Smooth muscle cell (in vitro differentiated cells): ENCODE measurements around the gene GSPT1. TPM values are rescaled to one million over a fixed set of nuclear protein-coding genes. Genes with fewer than 3 reads are reported as not detected.
"Not testable (repeated sequence)": the region's sequence is repeated elsewhere in the genome, so short reads cannot be mapped to it uniquely, and the experiment has no call there.

ENCODE experiments used
- DNase-seq: peaks from one replicate; lab custom pipeline; 2025; ENCODE audit not compliant: unreplicated experiment; lab: John Stamatoyannopoulos, UW
- H2AFZ ChIP-seq: fragments of 200-600 bp; sonication (generic); 2 replicates; pipeline ENCODE4 v1.6.0; 2016; ENCODE audit warnings: antibody characterized with exemption, low read depth, mild to moderate bottlenecking
- H3F3A ChIP-seq: fragments of 200-600 bp; sonication (generic); 2 replicates; pipeline ENCODE4 v1.6.0; 2017; ENCODE audit warnings: antibody characterized with exemption, low read depth
- H3K27ac ChIP-seq: fragments of 200-600 bp; sonication (generic); 2 replicates; pipeline ENCODE4 v1.5.1; 2016; ENCODE audit warnings: low read depth, mild to moderate bottlenecking
- H3K27me3 ChIP-seq: fragments of 200-600 bp; sonication (generic); 2 replicates; pipeline ENCODE4 v1.6.1; 2016; ENCODE audit warnings: low read depth, mild to moderate bottlenecking
- H3K36me3 ChIP-seq: fragments of 200-600 bp; sonication (generic); 2 replicates; pipeline ENCODE4 v1.5.1; 2016; ENCODE audit warnings: low read depth
- H3K4me1 ChIP-seq: fragments of 200-600 bp; sonication (generic); 2 replicates; pipeline ENCODE4 v1.5.1; 2016; ENCODE audit warnings: low read depth
- H3K4me2 ChIP-seq: fragments of 200-600 bp; sonication (generic); 2 replicates; pipeline ENCODE4 v1.6.0; 2016; ENCODE audit warnings: mild to moderate bottlenecking
- H3K4me3 ChIP-seq: fragments of 200-600 bp; sonication (generic); 2 replicates; pipeline ENCODE4 v1.5.1; 2016; ENCODE audit warnings: mild to moderate bottlenecking
- H3K79me2 ChIP-seq: fragments of 200-600 bp; sonication (generic); 2 replicates; pipeline ENCODE4 v1.6.0; 2016; ENCODE audit warnings: low read depth, mild to moderate bottlenecking
- H3K9ac ChIP-seq: fragments of 200-600 bp; sonication (generic); 2 replicates; pipeline ENCODE4 v1.6.0; 2016; ENCODE audit warnings: low read depth
- H3K9me3 ChIP-seq: fragments of 200-600 bp; sonication (generic); replicated peaks from 2 replicates; pipeline ENCODE4 v1.5.1; 2016; ENCODE audit warnings: low read depth
- H4K20me1 ChIP-seq: fragments of 200-600 bp; sonication (generic); 2 replicates; pipeline ENCODE4 v1.6.0; 2016; ENCODE audit warnings: low read depth
- WGBS: methylation state at CpG from one replicate; pipeline ENCODE4 v1.1.7; 2016; ENCODE audit warnings: low lambda C conversion rate; 5-methylcytosine and 5-hydroxymethylcytosine counted together
- polyA plus RNA-seq: library from polyadenylated mRNA; unstranded; fragments of >200 nt; fragmentation: Nextera tagmentation; extraction: Ambion mirVana; gene quantifications from 2 replicates; pipeline ENCODE4 v1.2.1, GENCODE V29; 2016
- total RNA-seq: library from RNA; depleted of rRNA; stranded (reverse); fragments of >200 nt; gene quantifications from 2 replicates; pipeline ENCODE4 v1.2.3, GENCODE V29; 2014
- TF ChIP-seq, protein P1 (sequence below): fragments of 200-600 bp; sonication (generic); IDR thresholded peaks from 2 replicates; pipeline ENCODE4 v1.5.1; 2017; ENCODE audit warnings: borderline replicate concordance, mild to moderate bottlenecking, antibody characterized with exemption; ENCODE audit not compliant: insufficient read depth, poor library complexity, severe bottlenecking

GSPT1 gene
- total and polyA plus RNA-seq, 2 experiments from 2014 or later = 79.1 to 85.4 TPM

DNA sequence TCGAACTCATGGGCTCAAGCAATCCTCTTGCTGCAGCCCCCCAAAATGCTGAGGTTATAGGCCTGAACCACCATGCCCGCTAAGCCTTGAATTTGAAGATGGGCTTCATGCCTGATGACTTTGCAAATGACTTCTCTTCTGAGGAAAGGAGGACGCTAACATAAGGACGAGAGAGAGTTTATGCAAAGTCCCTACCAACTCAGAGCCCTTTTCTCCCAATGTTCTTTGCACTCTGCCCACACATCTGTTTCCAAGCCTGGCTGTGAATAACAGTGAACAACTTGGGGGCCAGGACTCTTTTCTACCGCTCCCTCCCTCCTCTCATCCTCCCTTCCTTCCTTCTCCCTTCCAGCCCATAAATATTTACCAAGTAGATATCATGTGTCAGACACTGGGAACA, 34.6 kb upstream of the GSPT1 start:
- Histone ChIP-seq H3K4me2 (no peak overlapping the region), H3K4me1 (no peaks in the 10 kb centered on the region), H3K4me3 (no peak overlapping the region), H3K36me3 (no peaks in the 10 kb centered on the region), H3F3A (no peaks in the 10 kb centered on the region), H3K9ac (no peak overlapping the region), H4K20me1 (no peaks in the 10 kb centered on the region), H3K79me2 (no peaks in the 10 kb centered on the region), H3K27ac (no peak overlapping the region), H2AFZ (no peak overlapping the region), H3K9me3 (no peaks in the 10 kb centered on the region), H3K27me3 (no peaks in the 10 kb centered on the region)
- TF ChIP-seq, protein P1, sequence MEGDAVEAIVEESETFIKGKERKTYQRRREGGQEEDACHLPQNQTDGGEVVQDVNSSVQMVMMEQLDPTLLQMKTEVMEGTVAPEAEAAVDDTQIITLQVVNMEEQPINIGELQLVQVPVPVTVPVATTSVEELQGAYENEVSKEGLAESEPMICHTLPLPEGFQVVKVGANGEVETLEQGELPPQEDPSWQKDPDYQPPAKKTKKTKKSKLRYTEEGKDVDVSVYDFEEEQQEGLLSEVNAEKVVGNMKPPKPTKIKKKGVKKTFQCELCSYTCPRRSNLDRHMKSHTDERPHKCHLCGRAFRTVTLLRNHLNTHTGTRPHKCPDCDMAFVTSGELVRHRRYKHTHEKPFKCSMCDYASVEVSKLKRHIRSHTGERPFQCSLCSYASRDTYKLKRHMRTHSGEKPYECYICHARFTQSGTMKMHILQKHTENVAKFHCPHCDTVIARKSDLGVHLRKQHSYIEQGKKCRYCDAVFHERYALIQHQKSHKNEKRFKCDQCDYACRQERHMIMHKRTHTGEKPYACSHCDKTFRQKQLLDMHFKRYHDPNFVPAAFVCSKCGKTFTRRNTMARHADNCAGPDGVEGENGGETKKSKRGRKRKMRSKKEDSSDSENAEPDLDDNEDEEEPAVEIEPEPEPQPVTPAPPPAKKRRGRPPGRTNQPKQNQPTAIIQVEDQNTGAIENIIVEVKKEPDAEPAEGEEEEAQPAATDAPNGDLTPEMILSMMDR = no peak
- 86% methylated on average over 5 of the region's 5 CpGs for WGBS
- DNase-seq = no peak

DNA sequence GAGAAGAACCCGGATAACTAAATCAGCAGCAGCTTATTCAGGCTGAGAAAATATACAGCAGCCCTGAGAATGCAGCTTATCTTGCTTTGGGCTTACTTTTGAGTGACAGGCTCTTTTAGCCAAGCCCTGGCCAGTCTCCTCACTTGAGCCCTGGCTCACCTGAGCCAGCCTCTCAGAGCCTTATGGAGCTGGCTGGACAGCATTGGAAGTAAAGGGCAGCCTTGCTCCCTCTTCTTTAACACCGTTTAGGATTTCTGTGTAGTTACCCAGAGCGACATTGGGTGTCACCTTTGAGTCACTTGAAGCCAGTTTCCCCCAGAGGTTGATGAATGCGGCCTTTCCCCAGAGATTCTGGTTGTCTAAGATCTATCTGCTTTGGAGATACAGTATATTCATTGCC, 33.8 kb upstream of the GSPT1 start:
- H3K27ac ChIP-seq = no peak overlapping the region
- no peaks in the 10 kb centered on the region for H3F3A ChIP-seq
- H3K9me3 ChIP-seq = no peaks in the 10 kb centered on the region
- no peaks in the 10 kb centered on the region for H3K36me3 ChIP-seq
- no peak overlapping the region for H3K4me3 ChIP-seq
- DNase-seq = no peak
- no peaks in the 10 kb centered on the region for H3K27me3 ChIP-seq
- TF ChIP-seq, protein P1 = peak; percentile 37
- H3K4me1 ChIP-seq = no peaks in the 10 kb centered on the region
- 15% methylated on average over 4 of the region's 4 CpGs for WGBS
- no peak overlapping the region for H3K9ac ChIP-seq
- H2AFZ ChIP-seq = no peak overlapping the region
- no peaks in the 10 kb centered on the region for H3K79me2 ChIP-seq
- no peaks in the 10 kb centered on the region for H4K20me1 ChIP-seq
- H3K4me2 ChIP-seq = no peak overlapping the region

DNA sequence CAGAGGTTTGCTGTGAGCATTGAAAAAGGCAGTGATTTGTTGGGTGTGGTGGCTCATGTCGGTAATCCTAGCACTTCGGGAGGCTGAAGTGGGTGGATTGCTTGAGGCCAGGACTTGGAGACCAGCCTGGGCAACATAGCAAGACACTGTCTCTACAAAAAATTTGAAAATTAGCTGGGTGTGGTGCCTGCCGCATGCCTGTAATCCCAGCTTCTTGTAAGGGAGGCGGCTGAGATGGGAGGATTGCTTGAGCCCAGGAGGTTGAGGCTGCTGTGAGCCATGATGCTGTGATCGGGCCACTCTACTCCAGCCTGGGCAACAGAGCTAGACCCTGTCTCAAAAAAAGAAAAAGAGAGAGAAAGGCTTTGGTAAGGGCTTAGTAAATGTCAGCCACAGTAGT, 33.1 kb upstream of the GSPT1 start:
- WGBS = 88% methylated on average over 5 of the region's 5 CpGs

DNA sequence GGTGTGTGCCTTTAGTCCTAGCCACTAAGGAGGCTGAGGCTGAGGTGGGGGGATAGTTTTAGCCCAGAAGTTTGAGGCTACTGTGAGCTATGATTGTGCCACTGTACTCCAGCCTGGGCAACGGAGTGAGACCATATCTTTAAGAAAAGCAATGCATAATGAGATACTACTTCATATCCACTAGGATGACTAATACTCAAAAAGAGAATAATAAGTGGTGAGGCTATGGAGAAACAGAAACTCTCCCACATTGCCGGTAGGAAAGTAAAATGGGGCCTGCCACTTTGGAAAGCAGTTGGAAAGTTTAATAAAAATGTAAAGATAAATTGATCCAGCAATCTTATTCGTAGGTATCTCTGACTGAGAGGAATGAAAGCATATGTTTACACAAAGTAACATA, 30.7 kb upstream of the GSPT1 start:
- no peaks in the 10 kb centered on the region for H3K36me3 ChIP-seq
- H3K9me3 ChIP-seq = no peaks in the 10 kb centered on the region
- H3F3A ChIP-seq = no peaks in the 10 kb centered on the region
- no peaks in the 10 kb centered on the region for H3K79me2 ChIP-seq
- H3K4me2 ChIP-seq = no peak overlapping the region
- TF ChIP-seq, protein P1 = no peak
- H2AFZ ChIP-seq = no peak overlapping the region
- H3K27me3 ChIP-seq = no peaks in the 10 kb centered on the region
- H3K27ac ChIP-seq = no peak overlapping the region
- WGBS = 70% methylated on average over 3 of the region's 3 CpGs
- H3K9ac ChIP-seq = no peak overlapping the region
- no peak for DNase-seq
- H4K20me1 ChIP-seq = no peaks in the 10 kb centered on the region
- no peak overlapping the region for H3K4me3 ChIP-seq
- H3K4me1 ChIP-seq = no peaks in the 10 kb centered on the region

More for the DNA sequence above, 33.1 kb upstream of the GSPT1 start:
- TF ChIP-seq, protein P1 = no peak
- Histone ChIP-seq H3K4me2 (no peak overlapping the region), H3K9ac (no peak overlapping the region), H3K79me2 (no peaks in the 10 kb centered on the region), H2AFZ (no peak overlapping the region), H3K4me1 (no peaks in the 10 kb centered on the region), H3K4me3 (no peak overlapping the region), H3K9me3 (no peaks in the 10 kb centered on the region), H3K36me3 (no peaks in the 10 kb centered on the region), H3K27ac (no peak overlapping the region), H3F3A (no peaks in the 10 kb centered on the region), H3K27me3 (no peaks in the 10 kb centered on the region), H4K20me1 (no peaks in the 10 kb centered on the region)
- DNase-seq = no peak

DNA sequence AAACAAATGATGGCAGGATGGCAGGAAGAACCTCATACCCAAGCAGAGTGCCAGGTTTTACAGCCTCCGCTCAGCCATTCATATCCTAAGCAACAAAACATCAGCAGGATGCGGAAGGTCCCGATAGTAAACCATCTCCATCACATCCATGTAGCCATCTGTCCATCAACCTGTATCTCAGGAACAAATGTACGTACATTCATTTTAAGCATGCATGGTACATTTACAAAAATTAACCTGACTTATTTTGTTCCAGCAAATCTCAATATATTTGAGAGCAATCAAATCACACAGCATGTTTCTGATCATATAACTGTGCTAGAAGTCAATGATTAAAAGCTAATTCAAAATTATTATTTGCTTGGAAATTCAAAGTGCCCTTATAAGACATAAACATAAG, 26.2 kb upstream of the GSPT1 start, which contains the start of gene NPIPB2:
Gene NPIPB2 (minus strand): TSS at position 101 of the 400 bp plus-strand sequence. CDS start 0 bp downstream, at position 101.
- H3K36me3 ChIP-seq, H3K79me2 ChIP-seq, H3K27me3 ChIP-seq, DNase-seq, H4K20me1 ChIP-seq, H2AFZ ChIP-seq, H3K9ac ChIP-seq, H3K27ac ChIP-seq, H3F3A ChIP-seq, H3K4me2 ChIP-seq, H3K4me1 ChIP-seq, H3K4me3 ChIP-seq, H3K9me3 ChIP-seq: not testable (repeated sequence)
- WGBS = 94% methylated on average over 4 of the region's 4 CpGs

DNA sequence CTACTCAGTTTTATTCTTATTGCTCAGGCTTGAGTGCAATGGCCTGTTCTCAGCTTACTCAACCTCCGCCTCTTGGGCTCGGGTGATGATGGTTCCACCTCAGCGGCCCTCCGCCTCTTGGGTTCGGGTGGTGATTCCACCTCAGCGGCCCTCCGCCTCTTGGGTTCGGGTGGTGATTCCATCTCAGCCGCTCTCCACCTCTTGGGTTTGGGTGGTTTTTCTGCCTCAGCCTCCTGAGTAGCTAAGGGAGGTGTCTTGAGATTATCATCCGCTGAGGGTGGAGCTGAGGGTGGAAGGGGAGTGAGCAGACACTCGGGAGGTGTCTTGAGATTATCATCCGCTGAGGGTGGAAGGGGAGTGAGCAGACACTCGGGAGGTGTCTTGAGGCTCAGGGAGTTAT, 11.6 kb upstream of the GSPT1 start:
- WGBS = 86% methylated on average over 13 of the region's 13 CpGs
- not testable (repeated sequence) for H3K79me2 ChIP-seq, H3K36me3 ChIP-seq, H2AFZ ChIP-seq, H3K4me3 ChIP-seq, H3K4me2 ChIP-seq, H4K20me1 ChIP-seq, DNase-seq, H3K9ac ChIP-seq, H3K27ac ChIP-seq, H3K4me1 ChIP-seq, H3F3A ChIP-seq, H3K9me3 ChIP-seq, H3K27me3 ChIP-seq
